H1 (cell line): ENCODE measurements around the gene MAPK11. TPM values are rescaled to one million over a fixed set of nuclear protein-coding genes. Genes with fewer than 3 reads are reported as not detected.

Source experiments
- CTCF ChIA-PET: fragments of 300-600 bp; sonication (Branson Sonifier 250); formaldehyde crosslinking; loops from one replicate; lab custom pipeline; 2021; ENCODE audit not compliant: partially characterized antibody; lab: Charles Lee
- POLR2A ChIA-PET: fragments of 300-600 bp; sonication (Branson Sonifier 250); formaldehyde crosslinking; loops from one replicate; lab custom pipeline; 2021; ENCODE audit warnings: inconsistent platforms; ENCODE audit not compliant: partially characterized antibody; lab: Charles Lee
- DNase-seq, 2 experiments: peaks; one replicate each; pipeline versions ENCODE4 v3.0.0 to v3.0.0-alpha.2; 2010 to 2022; ENCODE audit warnings: low spot score in 2 of 2, low read depth in 1 of 2, mixed read lengths in 1 of 2
- FAIRE-seq: peaks from 2 replicates; lab custom pipeline; 2011; peaks lifted over from hg19 to GRCh38; lab: Jason Lieb, UNC
- H2AFZ ChIP-seq: 2 replicates; pipeline ENCODE4 v1.8.1; 2012; ENCODE audit warnings: low read length, inconsistent platforms
- H2AK5ac ChIP-seq: 2 replicates; pipeline ENCODE4 v1.6.1; 2013; ENCODE audit warnings: low read depth, low read length
- H2BK120ac ChIP-seq: replicated peaks from 2 replicates; pipeline ENCODE3; 2013; ENCODE audit warnings: low read depth, low read length, inconsistent platforms
- H2BK12ac ChIP-seq: 2 replicates; pipeline ENCODE4 v1.6.1; 2013; ENCODE audit warnings: low read depth, low read length
- H2BK15ac ChIP-seq: 2 replicates; pipeline ENCODE4 v1.6.1; 2013; ENCODE audit warnings: low read length
- H2BK20ac ChIP-seq: 2 replicates; pipeline ENCODE4 v1.6.1; 2013; ENCODE audit warnings: low read length
- H2BK5ac ChIP-seq: 2 replicates; pipeline ENCODE4 v1.6.1; 2013; ENCODE audit warnings: low read depth, low read length
- H3K14ac ChIP-seq: 2 replicates; pipeline ENCODE4 v1.6.1; 2013; ENCODE audit warnings: inconsistent platforms; ENCODE audit not compliant: insufficient read length
- H3K18ac ChIP-seq: 2 replicates; pipeline ENCODE4 v1.6.1; 2013; ENCODE audit warnings: low read length; ENCODE audit errors: extremely low read depth
- H3K23ac ChIP-seq: 2 replicates; pipeline ENCODE4 v1.6.1; 2013; ENCODE audit warnings: inconsistent platforms; ENCODE audit not compliant: insufficient read length
- H3K23me2 ChIP-seq: 2 replicates; pipeline ENCODE4 v1.6.1; 2013; ENCODE audit warnings: low read depth, low read length
- H3K27ac ChIP-seq: 2 replicates; pipeline ENCODE4 v1.6.1; 2011; ENCODE audit warnings: low read depth, low read length, inconsistent platforms
- H3K27me3 ChIP-seq, 4 experiments: replicated peaks in 1 of 4; 1 replicate in 1 of 4; 2 replicates in 3 of 4; pipeline versions ENCODE4 v1.6.1 to v1.8.1; 2011 to 2013; ENCODE audit warnings: low read length in 3 of 4, mild to moderate bottlenecking in 3 of 4, inconsistent platforms in 2 of 4, mixed read lengths in 2 of 4, moderate library complexity in 1 of 4; ENCODE audit not compliant: control insufficient read depth in 3 of 4, insufficient read depth in 3 of 4; ENCODE audit errors: extremely low read depth in 1 of 4
- H3K36me3 ChIP-seq, 4 experiments: 2 replicates each; pipeline versions ENCODE4 v1.6.1 to v1.8.1; 2011 to 2013; ENCODE audit warnings: mild to moderate bottlenecking in 4 of 4, low read length in 3 of 4, moderate library complexity in 2 of 4, control low read depth in 1 of 4, inconsistent platforms in 1 of 4; ENCODE audit not compliant: insufficient read depth in 4 of 4, control insufficient read depth in 2 of 4
- H3K4ac ChIP-seq: replicated peaks from 2 replicates; pipeline ENCODE3; 2013; ENCODE audit warnings: low read length, low read depth, mixed read lengths, inconsistent platforms; ENCODE audit not compliant: insufficient read length
- H3K4me1 ChIP-seq, 4 experiments: replicated peaks in 1 of 4; 1 replicate in 1 of 4; 2 replicates in 3 of 4; pipeline versions ENCODE4 v1.6.1 to v1.8.1; 2011 to 2013; ENCODE audit warnings: low read length in 3 of 4, inconsistent platforms in 2 of 4, mixed read lengths in 1 of 4; ENCODE audit not compliant: insufficient read depth in 4 of 4, control insufficient read depth in 3 of 4
- H3K4me2 ChIP-seq, 2 experiments: 2 replicates each; pipeline versions ENCODE4 v1.6.1 to v1.8.1; 2011 to 2013; ENCODE audit warnings: low read depth in 2 of 2, low read length in 2 of 2, control low read depth in 1 of 2, inconsistent platforms in 1 of 2, mild to moderate bottlenecking in 1 of 2; ENCODE audit not compliant: insufficient read depth in 1 of 2
- H3K4me3 ChIP-seq, 4 experiments: fragments of 200-600, 300-600 bp in 1 of 4; sonication (generic), shearing (Covaris generic), sonication (Bioruptor Twin) in 1 of 4; 2 replicates each; pipeline versions ENCODE4 v1.5.1 to v1.8.1; 2011 to 2016; ENCODE audit warnings: low read length in 4 of 4, low read depth in 3 of 4, control low read depth in 2 of 4, inconsistent platforms in 2 of 4, mild to moderate bottlenecking in 2 of 4, mixed read lengths in 1 of 4, moderate library complexity in 1 of 4; ENCODE audit not compliant: insufficient read depth in 2 of 4; ENCODE audit errors: extremely low read depth in 1 of 4
- H3K56ac ChIP-seq: replicated peaks from 2 replicates; pipeline ENCODE3; 2013; ENCODE audit warnings: low read depth, mild to moderate bottlenecking, mixed read lengths, low read length, inconsistent platforms; ENCODE audit not compliant: insufficient read length
- H3K79me1 ChIP-seq: 2 replicates; pipeline ENCODE4 v1.6.1; 2013; ENCODE audit warnings: low read depth, low read length, control low read depth
- H3K79me2 ChIP-seq, 2 experiments: 2 replicates each; pipeline versions ENCODE4 v1.6.1 to v1.8.1; 2012 to 2013; ENCODE audit warnings: low read length in 2 of 2, mild to moderate bottlenecking in 2 of 2, inconsistent platforms in 1 of 2; ENCODE audit not compliant: insufficient read depth in 2 of 2, control insufficient read depth in 1 of 2
- H3K9ac ChIP-seq, 4 experiments: replicated peaks in 1 of 4; 1 replicate in 1 of 4; 2 replicates in 3 of 4; pipeline versions ENCODE4 v1.6.1 to v1.8.1; 2011 to 2013; ENCODE audit warnings: low read depth in 3 of 4, low read length in 3 of 4, control low read depth in 2 of 4, mild to moderate bottlenecking in 2 of 4, moderate library complexity in 2 of 4, inconsistent platforms in 1 of 4; ENCODE audit errors: extremely low read depth in 1 of 4
- H3K9me3 ChIP-seq, 2 experiments: 2 replicates each; pipeline versions ENCODE4 v1.6.1 to v1.8.1; 2012 to 2013; ENCODE audit warnings: mild to moderate bottlenecking in 2 of 2, moderate library complexity in 2 of 2, control low read depth in 1 of 2, inconsistent platforms in 1 of 2, low read depth in 1 of 2, low read length in 1 of 2, mixed read lengths in 1 of 2; ENCODE audit not compliant: insufficient read depth in 2 of 2
- H4K20me1 ChIP-seq, 2 experiments: replicated peaks in 1 of 2; 2 replicates each; pipeline versions ENCODE3 to v1.8.1; 2011 to 2013; ENCODE audit warnings: inconsistent platforms in 2 of 2, low read length in 2 of 2, mild to moderate bottlenecking in 1 of 2; ENCODE audit not compliant: insufficient read depth in 2 of 2, control insufficient read depth in 1 of 2
- H4K5ac ChIP-seq: 2 replicates; pipeline ENCODE4 v1.6.1; 2013; ENCODE audit warnings: low read length, low read depth, mixed read lengths, inconsistent platforms; ENCODE audit not compliant: insufficient read length
- H4K8ac ChIP-seq: 2 replicates; pipeline ENCODE4 v1.8.0; 2013; ENCODE audit warnings: mild to moderate bottlenecking, moderate library complexity, low read length, inconsistent platforms; ENCODE audit not compliant: insufficient read depth; ENCODE audit errors: extremely low read depth
- H4K91ac ChIP-seq: replicated peaks from 2 replicates; pipeline ENCODE3; 2013; ENCODE audit warnings: low read length, mixed read lengths, inconsistent platforms; ENCODE audit not compliant: insufficient read length
- CTCF ChIP-seq, 3 experiments: IDR thresholded peaks; 1 replicate in 2 of 3; 2 replicates in 1 of 3; pipeline versions ENCODE4 v1.5.1 to v1.6.1; 2011; ENCODE audit warnings: low read length in 3 of 3, mild to moderate bottlenecking in 3 of 3, inconsistent platforms in 2 of 3, low read depth in 1 of 3, moderate library complexity in 1 of 3; ENCODE audit not compliant: insufficient read depth in 1 of 3; ENCODE audit errors: control extremely low read depth in 1 of 3
- HDAC2 ChIP-seq, 2 experiments: fragments of 300-600 bp in 1 of 2; sonication (generic) in 1 of 2; IDR thresholded peaks; 2 replicates each; pipeline ENCODE4 v1.6.1; 2011 to 2012; ENCODE audit warnings: low read depth in 2 of 2, low read length in 2 of 2, mild to moderate bottlenecking in 2 of 2, moderate library complexity in 2 of 2, borderline replicate concordance in 1 of 2, inconsistent platforms in 1 of 2
- JUND ChIP-seq: IDR thresholded peaks from 2 replicates; pipeline ENCODE4 v1.6.1; 2011; ENCODE audit warnings: mild to moderate bottlenecking, improper control_type of control experiment, low read length
- POLR2A ChIP-seq, 2 experiments: IDR thresholded peaks; 1 replicate in 1 of 2; 2 replicates in 1 of 2; pipeline ENCODE4 v1.6.1; 2011; ENCODE audit warnings: low read depth in 2 of 2, low read length in 2 of 2, mild to moderate bottlenecking in 2 of 2; ENCODE audit errors: control extremely low read depth in 1 of 2
- WGBS, 2 experiments: shearing (Covaris generic) in 1 of 2; methylation state at CpG; one replicate each; pipeline versions ENCODE4 v1.1.6 to v1.1.7; 2013 to 2015; ENCODE audit warnings: low lambda C conversion rate in 2 of 2, mixed read lengths in 2 of 2, inconsistent platforms in 1 of 2, low coverage in 1 of 2, missing lambda C conversion rate in 1 of 2; ENCODE audit not compliant: insufficient replicate concordance in 2 of 2, insufficient coverage in 1 of 2, insufficient read length in 1 of 2; ENCODE audit errors: extremely low coverage in 1 of 2, missing lambda C conversion rate in 1 of 2; 5-methylcytosine and 5-hydroxymethylcytosine counted together
- polyA plus RNA-seq, 7 experiments: library from polyadenylated mRNA; depleted of rRNA in 3 of 7; stranded (reverse) in 5 of 7; unstranded in 2 of 7; fragments of >200 nt in 5 of 7; fragments of 200-250 nt in 2 of 7; gene quantifications; 1 replicate in 5 of 7; 2 replicates in 1 of 7; 4 replicates in 1 of 7; pipeline versions ENCODE4 v1.2.1 to v1.2.3, GENCODE V29; 2011 to 2013; ENCODE audit warnings: missing spikeins in 2 of 7, mixed read lengths in 2 of 7
- total RNA-seq: library from RNA; stranded (reverse); fragmentation: NEBNext Ultra II Directional; extraction: Animal tissue kit (Norgen Biotek cat#: 25700); gene quantifications from 2 replicates; pipeline ENCODE4 v1.2.1, GENCODE V29; 2021

The MAPK11 gene
- total and polyA plus RNA-seq, 2 of the 8 experiments (the other 6 are each of a cell fraction or from before 2014, with no cell fraction given): 0.70 to 1.5 TPM

GRCh38 chr22:50217543-50218152, 52.5 kb downstream of the MAPK11 start:
- Histone ChIP-seq H2BK20ac (no peak overlapping the region), H3K4ac (no peak overlapping the region), H3K27me3 (no peaks in the 10 kb centered on the region), H3K4me2 (no peak overlapping the region), H3K79me1 (no peaks in the 10 kb centered on the region; the same call in 1 of the 2 replicates), H3K27ac (no peak overlapping the region), H4K8ac (peak overlapping the region; percentile 46), H3K56ac (no peak overlapping the region), H3K79me2 (peaks cover 0 to 2% of the 10 kb centered on the region in 2 experiments; a peak in 1 of 4 replicates), H3K23ac (no peak overlapping the region), H4K91ac (no peak overlapping the region), H3K36me3 (peaks cover 5 to 46% (median 30%) of the 10 kb centered on the region in 4 experiments), H3K9ac (no peak overlapping the region), H3K23me2 (no peaks in the 10 kb centered on the region), H2BK120ac (no peak overlapping the region), H3K18ac (no peak overlapping the region), H2BK15ac (no peak overlapping the region), H3K4me3 (no peak overlapping the region), H4K5ac (no peak overlapping the region), H3K4me1 (peaks cover 0 to 11% (median 2%) of the 10 kb centered on the region in 4 experiments; a peak in 3 of 7 replicates), H4K20me1 (peaks cover 8 to 30% of the 10 kb centered on the region in 2 experiments), H2AFZ (no peak overlapping the region), H3K14ac (no peak overlapping the region), H2BK12ac (no peak overlapping the region), H2BK5ac (no peak overlapping the region), H3K9me3 (no peaks in the 10 kb centered on the region; a peak in 1 of 4 replicates), H2AK5ac (no peak overlapping the region)
- TF ChIP-seq CTCF (IDR thresholded peaks at IDR 0.05; ENCODE audit: control extremely low read depth in 1 of 3, insufficient read depth in 1 of 3, low read depth in 1 of 3, low read length in 3 of 3) (no peak), JUND (no peak), HDAC2 (IDR thresholded peaks at IDR 0.05; ENCODE audit: borderline replicate concordance in 1 of 2, low read depth in 2 of 2, low read length in 2 of 2) (no peak), POLR2A (IDR thresholded peaks at IDR 0.05; ENCODE audit: control extremely low read depth in 1 of 2, low read depth in 2 of 2, low read length in 2 of 2) (no peak)
- POLR2A ChIA-PET: interaction anchor here (0.6 to 2.9 kb wide), 2 partner anchors 12 to 53 kb away, joined by 3 to 9 read pairs; no protein-coding TSS in a partner anchor
- DNase-seq (peak in 1 of 2 experiments; percentile 43), FAIRE-seq (no peak)
- CTCF ChIA-PET: interaction anchor here (1.1 to 2.4 kb wide), 5 partner anchors 11 to 345 kb away, joined by 3 to 6 read pairs (median 4); partner anchors contain the start of gene SYCE3
- 92% methylated on average over 14 of the region's 21 CpGs; no CpG with 5 or more reads in 1 of the 2 experiments for WGBS, 2 experiments
